GM19240 (cell line): ENCODE data around the gene CENPM.

ENCODE experiments used
- DNase-seq: peaks from one replicate; pipeline ENCODE4 v3.0.0; 2011; ENCODE audit warnings: low spot score; ENCODE audit not compliant: insufficient read length

Gene CENPM

DNA sequence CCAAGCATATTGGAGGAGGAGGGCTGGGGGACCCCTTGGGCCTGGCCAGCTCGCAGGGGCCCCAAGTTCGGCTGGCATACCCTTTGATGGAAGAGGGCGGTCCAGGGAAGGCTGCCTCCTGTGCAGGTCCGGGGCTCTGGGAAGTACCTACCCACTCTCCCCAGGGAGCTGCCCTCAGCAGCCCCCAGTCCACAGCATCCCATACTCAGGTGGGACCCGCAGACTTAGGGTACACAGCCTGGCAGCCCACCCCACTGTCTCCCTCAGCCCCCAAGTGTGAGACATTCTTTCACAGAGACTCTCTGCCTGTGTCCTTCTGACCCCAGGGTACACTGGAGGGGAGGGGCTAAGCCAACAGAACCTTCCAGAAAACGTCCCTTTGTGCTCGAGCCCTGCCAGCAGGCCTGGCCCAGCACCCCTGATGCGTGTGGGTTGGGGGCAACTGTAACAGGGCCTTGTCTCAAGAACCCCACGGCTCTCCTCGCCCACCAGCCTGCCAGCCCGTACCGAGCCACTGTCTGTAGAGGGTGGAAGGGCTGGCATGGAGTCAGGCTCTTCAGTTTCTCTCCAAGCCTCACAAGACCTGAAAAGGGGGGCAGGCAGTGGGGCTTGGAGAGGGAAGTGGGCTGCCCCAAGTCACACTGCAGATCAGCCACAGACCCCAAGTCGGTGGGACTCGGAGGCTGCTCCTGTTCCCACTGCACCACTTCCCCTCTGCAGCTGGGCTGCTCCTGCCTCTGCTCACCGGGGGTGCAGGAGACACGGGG lies 13.4 kb downstream of the CENPM start:
- DNase-seq = no peak

- DNase-seq = no peak
These were observed 14.6 kb downstream of the CENPM start for GRCh38 chr22:41932353-41932752.

- no peak for DNase-seq
These were observed 15.2 kb downstream of the CENPM start for GRCh38 chr22:41931701-41932269.

- DNase-seq = no peak
These were observed 17.5 kb downstream of the CENPM start for GRCh38 chr22:41929418-41929810.

- no peak for DNase-seq
These were observed 18.1 kb downstream of the CENPM start for GRCh38 chr22:41928593-41929417.

DNA sequence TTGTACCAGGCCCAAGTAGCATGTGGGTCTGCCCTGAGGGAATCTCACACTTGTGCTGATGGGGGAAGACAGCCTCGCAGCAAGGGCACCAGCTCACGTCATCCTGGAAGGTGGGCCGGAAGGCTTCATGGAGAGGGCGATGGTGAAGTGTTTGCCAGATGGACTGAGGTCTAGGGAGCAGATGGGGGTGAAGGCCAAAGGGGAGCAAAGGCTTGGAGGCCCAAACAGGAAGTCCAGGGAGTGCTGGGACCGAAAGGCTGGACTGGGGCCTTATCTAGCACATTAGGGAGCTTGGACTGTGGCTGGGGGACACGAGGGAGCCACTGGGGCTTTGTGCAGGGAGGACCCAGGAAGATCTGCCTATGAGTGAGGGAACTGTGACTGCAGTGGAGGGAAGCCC lies 19.1 kb downstream of the CENPM start:
- no peak for DNase-seq

DNA sequence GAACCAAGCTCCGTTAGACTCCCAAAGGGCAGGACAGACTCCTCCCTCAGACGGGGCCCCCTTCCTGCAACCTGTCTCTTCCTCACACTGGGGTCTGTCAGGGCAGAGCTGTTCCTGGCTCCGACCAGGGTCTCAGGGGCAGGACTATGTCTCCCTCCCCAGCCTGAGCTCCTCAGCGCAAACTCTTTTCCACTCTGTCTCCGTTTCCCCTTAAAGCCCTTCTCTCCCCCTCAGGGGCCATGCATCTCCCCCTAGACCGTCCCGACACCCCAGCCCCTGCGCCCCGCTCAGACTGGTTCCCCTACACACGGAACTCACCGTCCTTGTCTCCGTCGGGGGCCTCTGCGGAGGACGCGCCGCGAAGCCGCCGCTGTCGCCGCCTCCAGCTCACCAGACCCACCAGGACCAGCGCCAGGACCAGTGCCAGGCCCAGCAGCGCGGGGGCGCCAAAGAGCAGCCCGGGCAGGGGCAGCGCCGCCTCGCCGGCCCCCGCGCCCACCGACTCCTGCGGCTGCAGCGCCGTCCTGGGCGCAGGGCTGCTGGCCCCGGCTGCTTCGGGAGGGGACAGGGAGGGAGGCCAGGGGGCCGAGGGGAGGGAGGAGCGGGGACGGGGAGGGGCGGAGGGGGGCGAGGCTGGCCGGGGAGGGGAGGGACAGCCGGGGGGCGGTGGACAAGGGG lies 21.0 kb downstream of the CENPM start:
- no peak for DNase-seq

GRCh38 chr22:41923595-41924276 lies 23.2 kb downstream of the CENPM start:
- no peak for DNase-seq

- DNase-seq = no peak
These were observed 23.9 kb downstream of the CENPM start for GRCh38 chr22:41922940-41923594.

GRCh38 chr22:41922328-41922727 lies 24.6 kb downstream of the CENPM start:
- no peak for DNase-seq

- no peak for DNase-seq
These were observed 26.5 kb downstream of the CENPM start for GRCh38 chr22:41920271-41920976.

- DNase-seq = no peak
These were observed 27.4 kb downstream of the CENPM start for GRCh38 chr22:41919357-41920224.

DNA sequence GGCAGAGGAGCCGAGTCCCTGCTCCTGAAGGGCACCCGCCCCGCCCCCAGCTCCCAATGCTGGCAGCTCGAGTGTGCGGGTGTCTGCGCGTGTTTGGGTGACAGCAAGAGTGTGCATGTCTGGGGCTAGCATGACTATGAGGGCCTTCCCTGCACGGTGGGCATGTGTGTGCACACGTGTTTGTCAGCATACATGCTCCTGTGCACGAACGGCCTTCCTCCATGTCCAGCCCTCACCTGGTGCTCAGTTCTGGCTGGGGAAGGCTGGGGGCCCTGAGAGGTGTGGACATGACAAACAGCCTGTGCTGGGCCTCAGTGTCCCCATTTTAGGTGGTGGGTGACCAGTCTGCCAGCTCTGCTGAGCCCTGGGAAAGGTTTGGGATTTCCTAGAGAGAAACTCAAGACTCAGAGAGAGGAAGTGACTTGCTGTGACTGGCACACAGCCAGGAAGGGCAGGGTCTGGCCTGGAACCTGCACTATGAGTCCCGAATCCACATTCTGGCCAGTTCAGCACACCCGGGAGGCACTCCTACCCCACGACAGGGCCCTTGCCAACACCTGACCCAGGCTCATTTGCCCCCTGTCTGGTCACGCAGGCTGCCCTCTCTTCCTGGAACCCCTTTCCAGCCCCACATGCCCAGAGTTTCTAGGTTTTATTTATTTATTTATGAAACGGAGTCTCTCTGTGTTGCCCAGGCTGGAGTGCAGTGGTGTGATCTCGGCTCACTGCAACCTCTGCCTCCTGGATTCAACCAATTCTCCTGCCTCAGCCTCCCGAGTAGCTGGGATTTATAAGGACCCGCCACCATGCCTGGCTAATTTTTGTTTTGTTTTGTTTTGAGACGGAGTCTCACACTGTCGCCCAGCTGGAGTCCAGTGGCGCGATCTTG lies 28.8 kb downstream of the CENPM start:
- no peak for DNase-seq

DNA sequence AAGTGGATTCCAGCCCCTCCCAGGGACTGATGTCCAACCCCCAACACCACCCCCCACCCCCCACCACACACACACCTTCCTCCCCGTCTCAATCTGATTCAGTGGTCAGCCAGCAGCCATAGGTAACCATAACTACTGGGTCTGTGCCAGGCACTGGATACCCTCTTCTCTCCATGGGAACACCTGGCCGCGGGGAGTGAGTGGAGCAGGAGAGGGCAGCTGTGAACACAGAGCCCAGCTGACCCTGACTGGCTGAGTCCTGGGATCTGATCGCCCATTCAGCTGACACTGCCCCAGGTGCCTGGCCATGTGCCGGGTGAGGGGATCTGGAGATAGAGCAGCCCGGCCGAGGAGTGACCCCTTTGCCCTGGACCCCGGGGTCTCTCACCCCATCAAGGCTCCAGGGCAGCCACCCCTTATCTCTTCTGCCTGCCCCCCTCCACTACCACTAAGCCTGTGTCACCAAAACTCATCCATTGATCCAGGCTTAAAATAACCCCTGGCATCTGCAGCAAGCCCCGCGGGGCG lies 29.5 kb downstream of the CENPM start:
- no peak for DNase-seq

- no peak for DNase-seq
These were observed 30.1 kb downstream of the CENPM start for GRCh38 chr22:41916745-41917358.

GRCh38 chr22:41915786-41916493 lies 31.0 kb downstream of the CENPM start:
- DNase-seq = no peak
